Measurements from ENCODE around the gene RGS3.

DNA sequence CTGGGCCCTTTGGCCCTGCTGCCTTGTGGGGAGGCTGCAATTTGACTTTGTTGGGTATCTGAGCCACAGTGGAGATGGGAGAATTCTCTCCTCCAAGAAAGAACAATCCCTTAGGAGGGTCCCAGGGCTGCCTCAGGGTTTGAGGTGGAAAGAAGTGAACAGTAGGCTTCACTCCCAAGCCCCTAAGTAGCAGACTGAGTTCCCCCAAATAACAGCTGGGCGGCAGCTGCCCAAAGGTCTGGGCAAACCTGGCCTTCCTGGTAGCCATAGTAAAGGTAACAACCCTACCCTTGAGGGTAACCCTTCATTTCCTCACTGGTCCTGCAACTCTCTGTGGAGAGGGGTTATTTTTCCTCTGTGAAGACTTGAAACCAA is 746 bp downstream of the RGS3 start:
- TF ChIP-seq, protein P1, sequence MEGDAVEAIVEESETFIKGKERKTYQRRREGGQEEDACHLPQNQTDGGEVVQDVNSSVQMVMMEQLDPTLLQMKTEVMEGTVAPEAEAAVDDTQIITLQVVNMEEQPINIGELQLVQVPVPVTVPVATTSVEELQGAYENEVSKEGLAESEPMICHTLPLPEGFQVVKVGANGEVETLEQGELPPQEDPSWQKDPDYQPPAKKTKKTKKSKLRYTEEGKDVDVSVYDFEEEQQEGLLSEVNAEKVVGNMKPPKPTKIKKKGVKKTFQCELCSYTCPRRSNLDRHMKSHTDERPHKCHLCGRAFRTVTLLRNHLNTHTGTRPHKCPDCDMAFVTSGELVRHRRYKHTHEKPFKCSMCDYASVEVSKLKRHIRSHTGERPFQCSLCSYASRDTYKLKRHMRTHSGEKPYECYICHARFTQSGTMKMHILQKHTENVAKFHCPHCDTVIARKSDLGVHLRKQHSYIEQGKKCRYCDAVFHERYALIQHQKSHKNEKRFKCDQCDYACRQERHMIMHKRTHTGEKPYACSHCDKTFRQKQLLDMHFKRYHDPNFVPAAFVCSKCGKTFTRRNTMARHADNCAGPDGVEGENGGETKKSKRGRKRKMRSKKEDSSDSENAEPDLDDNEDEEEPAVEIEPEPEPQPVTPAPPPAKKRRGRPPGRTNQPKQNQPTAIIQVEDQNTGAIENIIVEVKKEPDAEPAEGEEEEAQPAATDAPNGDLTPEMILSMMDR (IDR thresholded peaks at IDR 0.05), result no peak
- TF ChIP-seq POLR2A (IDR thresholded peaks at IDR 0.05), result no peak

Measured in thyroid gland (tissue), 4 donors.